HepG2 (cell line): ENCODE results near the gene OR7G2. TPM values are rescaled to one million over a fixed set of nuclear protein-coding genes. Genes with fewer than 3 reads are reported as not detected.

Experiments
- ATAC-seq: fragments of 200-7000 bp; cut with Tn5 transposase; 3 replicates; pipeline ENCODE4 v1.9.1; 2020; ENCODE audit warnings: mild to moderate bottlenecking, moderate library complexity
- BruUV-seq: library from RNA; stranded (reverse); fragments of 400-500 nt; replicated peaks from 2 replicates; lab custom pipeline; 2021; lab: Mats Ljungman, UMichigan
- CTCF ChIA-PET: fragments of 300-600 bp; formaldehyde crosslinking; extraction: SDS; loops from one replicate; lab custom pipeline; 2021; ENCODE audit warnings: low total read pairs, inconsistent platforms, low intra/inter-chr PET ratio; lab: Yijun Ruan, JAX
- POLR2A ChIA-PET: fragments of 350-600 bp; sonication (Branson Sonifier 250); formaldehyde crosslinking; loops from one replicate; lab custom pipeline; 2020; ENCODE audit warnings: antibody characterized with exemption, inconsistent platforms; lab: Yijun Ruan, JAX
- DNase-seq: peaks from one replicate; pipeline ENCODE4 v3.0.0-alpha.2; 2015; ENCODE audit warnings: low spot score
- FAIRE-seq: peaks from 3 replicates; lab custom pipeline; 2011; peaks lifted over from hg19 to GRCh38; lab: Jason Lieb, UNC
- H2AFZ ChIP-seq: one replicate; pipeline ENCODE4 v1.6.1; 2011; ENCODE audit warnings: low read length, inconsistent platforms
- H3K27ac ChIP-seq: fragments of 300-600 bp; 3 replicates; pipeline ENCODE4 v1.8.0; 2011; ENCODE audit warnings: mixed run types, mild to moderate bottlenecking, mixed read lengths, low read length, inconsistent platforms; ENCODE audit not compliant: insufficient read depth; ENCODE audit errors: extremely low read length
- H3K27me3 ChIP-seq, 2 experiments: fragments of 200-600 bp in 1 of 2; 2 replicates in 1 of 2; 3 replicates in 1 of 2; pipeline versions ENCODE4 v1.6.0 to v1.8.0; 2011; ENCODE audit warnings: low read length in 2 of 2, mild to moderate bottlenecking in 2 of 2, moderate library complexity in 2 of 2, inconsistent platforms in 1 of 2; ENCODE audit not compliant: insufficient read depth in 2 of 2, control insufficient read depth in 1 of 2
- H3K36me3 ChIP-seq, 2 experiments: fragments of 200-600 bp in 1 of 2; replicated peaks in 1 of 2; 2 replicates in 1 of 2; 3 replicates in 1 of 2; pipeline versions ENCODE4 v1.5.1 to v1.8.0; 2011; ENCODE audit warnings: low read length in 2 of 2, inconsistent platforms in 1 of 2; ENCODE audit not compliant: insufficient read depth in 2 of 2, control insufficient read depth in 1 of 2
- H3K4me1 ChIP-seq: 2 replicates; pipeline ENCODE4 v1.5.1; 2012; ENCODE audit warnings: low read length, inconsistent platforms; ENCODE audit not compliant: insufficient read depth
- H3K4me2 ChIP-seq: 2 replicates; pipeline ENCODE4 v1.6.0; 2011; ENCODE audit warnings: low read depth, low read length, inconsistent platforms
- H3K4me3 ChIP-seq, 3 experiments: fragments of 200-600 bp in 1 of 3; sonication (generic), shearing (Covaris generic) in 1 of 3; replicated peaks in 1 of 3; 2 replicates each; pipeline ENCODE4 v1.5.1; 2011 to 2016; ENCODE audit warnings: low read length in 3 of 3, inconsistent platforms in 2 of 3, low read depth in 2 of 3, mild to moderate bottlenecking in 2 of 3, control low read depth in 1 of 3, mixed read lengths in 1 of 3; ENCODE audit not compliant: insufficient read depth in 1 of 3
- H3K79me2 ChIP-seq: one replicate; pipeline ENCODE4 v1.6.1; 2011; ENCODE audit warnings: low read length, inconsistent platforms; ENCODE audit not compliant: insufficient read depth
- H3K9ac ChIP-seq: 2 replicates; pipeline ENCODE4 v1.6.0; 2011; ENCODE audit warnings: mild to moderate bottlenecking, low read depth, low read length, inconsistent platforms; ENCODE audit not compliant: insufficient read depth
- H3K9me3 ChIP-seq: 2 replicates; pipeline ENCODE4 v1.5.1; 2012; ENCODE audit warnings: mild to moderate bottlenecking, low read length
- H4K20me1 ChIP-seq: 2 replicates; pipeline ENCODE4 v1.6.0; 2011; ENCODE audit warnings: inconsistent platforms, mild to moderate bottlenecking, low read length, moderate library complexity; ENCODE audit not compliant: insufficient read depth
- CENPT ChIP-seq: sonication (generic); formaldehyde crosslinking; IDR thresholded peaks from 2 replicates; pipeline ENCODE4 v1.8.0; 2022; ENCODE audit warnings: low read depth, mild to moderate bottlenecking, moderate library complexity, missing genetic modification reagents
- DNMT1 ChIP-seq: sonication (generic); formaldehyde crosslinking; IDR thresholded peaks from 2 replicates; pipeline ENCODE4 v1.5.1; 2020; ENCODE audit warnings: mild to moderate bottlenecking, missing genetic modification reagents
- GZF1 ChIP-seq: sonication (generic); formaldehyde crosslinking; IDR thresholded peaks from 2 replicates; pipeline ENCODE4 v1.5.1; 2020; ENCODE audit warnings: mild to moderate bottlenecking, missing genetic modification reagents
- MAFK ChIP-seq, 2 experiments: IDR thresholded peaks in 1 of 2; conservative IDR thresholded peaks in 1 of 2; 2 replicates each; pipeline ENCODE4 v1.6.1; 2011; ENCODE audit warnings: improper control_type of control experiment in 2 of 2, low read length in 2 of 2
- MBD4 ChIP-seq: IDR thresholded peaks from 2 replicates; pipeline ENCODE4 v1.6.1; 2012; ENCODE audit warnings: low read length, inconsistent platforms, borderline replicate concordance
- MTA3 ChIP-seq: sonication (generic); formaldehyde crosslinking; IDR thresholded peaks from 2 replicates; pipeline ENCODE4 v1.4.0; 2020; ENCODE audit warnings: missing genetic modification reagents
- REXO4 ChIP-seq: sonication (generic); formaldehyde crosslinking; IDR thresholded peaks from 2 replicates; pipeline ENCODE4 v1.8.0; 2022; ENCODE audit warnings: missing genetic modification reagents, mild to moderate bottlenecking, borderline replicate concordance
- SRSF1 ChIP-seq: fragments of 200-400 bp; formaldehyde crosslinking; optimal IDR thresholded peaks from 2 replicates; pipeline ENCODE3; 2017; ENCODE audit warnings: mild to moderate bottlenecking, low read depth, low read length, moderate library complexity
- THAP11 ChIP-seq: IDR thresholded peaks from 2 replicates; pipeline ENCODE4 v1.6.1; 2016; ENCODE audit warnings: missing biosample characterization, missing genetic modification reagents
- WGBS: methylation state at CpG from one replicate; pipeline ENCODE4 v1.1.6; 2017; ENCODE audit warnings: low lambda C conversion rate; 5-methylcytosine and 5-hydroxymethylcytosine counted together
- in situ Hi-C: cut with HindIII; loops from 2 replicates; pipeline ENCODE4 v1.10.0; 2017; ENCODE audit warnings: low pct_unique_long_range_greater_than_20kb; ENCODE audit not compliant: extremely low pct_ligation_motif_present
- intact Hi-C: fragments of 100-400 bp; cut with micrococcal nuclease; formaldehyde crosslinking; loops from one replicate; pipeline ENCODE4 v1.10.0; 2022; ENCODE audit not compliant: unreplicated experiment
- polyA plus RNA-seq, 8 experiments: library from polyadenylated mRNA; depleted of rRNA in 3 of 8; stranded (reverse) in 7 of 8; unstranded in 1 of 8; fragments of >200 nt; fragmentation: Illumina TruSeq in 4 of 8; extraction: Trizol in 4 of 8; gene quantifications; 2 replicates each; pipeline versions ENCODE4 v1.2.1 to v1.2.3, GENCODE V29; 2011 to 2016; ENCODE audit warnings: low read depth in 4 of 8, missing spikeins in 1 of 8, mixed read lengths in 1 of 8; ENCODE audit not compliant: insufficient read depth in 1 of 8
- total RNA-seq, 5 experiments: library from RNA; depleted of rRNA; stranded (reverse); fragments of >200 nt; fragmentation: Illumina TruSeq; extraction: Trizol; gene quantifications; 2 replicates each; pipeline ENCODE4 v1.2.3, GENCODE V29; 2016; ENCODE audit warnings: low read depth in 1 of 5
- TF ChIP-seq, protein P1 (sequence below): sonication (generic); formaldehyde crosslinking; IDR thresholded peaks from 2 replicates; pipeline ENCODE4 v1.4.0; 2020; ENCODE audit warnings: missing genetic modification reagents
- TF ChIP-seq, protein P2 (sequence below): sonication (generic); formaldehyde crosslinking; IDR thresholded peaks from 2 replicates; pipeline ENCODE4 v1.4.0; 2020; ENCODE audit warnings: mild to moderate bottlenecking, missing genetic modification reagents
- TF ChIP-seq, protein P3 (sequence below): sonication (generic); formaldehyde crosslinking; IDR thresholded peaks from 2 replicates; pipeline ENCODE4 v1.5.1; 2020; ENCODE audit warnings: mild to moderate bottlenecking, missing genetic modification reagents
- TF ChIP-seq, protein P4 (sequence below): sonication (generic); formaldehyde crosslinking; IDR thresholded peaks from 2 replicates; pipeline ENCODE4 v1.4.0; 2020; ENCODE audit warnings: missing genetic modification reagents

The OR7G2 gene
- total and polyA plus RNA-seq, 2 of the 13 experiments (the other 11 are each of a cell fraction or from before 2014, with no cell fraction given), result not detected

DNA sequence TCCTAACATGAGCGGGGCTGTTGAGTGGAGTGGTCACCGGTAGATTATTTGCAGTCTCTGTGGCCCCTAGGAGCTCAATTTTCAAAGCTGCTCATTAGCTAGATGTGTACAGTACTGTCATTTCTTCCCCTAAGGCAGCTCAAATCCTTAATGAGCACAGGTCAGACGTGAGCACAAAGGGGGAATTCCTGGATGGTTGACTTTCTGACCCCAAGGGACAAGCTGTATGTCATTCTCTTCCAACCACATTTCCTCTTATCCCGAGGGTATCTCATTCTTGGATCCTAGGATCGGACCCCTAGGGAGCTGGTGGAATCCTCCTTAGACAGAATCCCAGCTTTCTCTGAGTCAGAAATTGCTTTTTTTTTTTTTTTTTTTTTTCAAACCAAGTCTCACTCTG, 25.1 kb upstream of the OR7G2 start (continued):
- TF ChIP-seq REXO4 (CRISPR knock-in tag), result no peak

DNA sequence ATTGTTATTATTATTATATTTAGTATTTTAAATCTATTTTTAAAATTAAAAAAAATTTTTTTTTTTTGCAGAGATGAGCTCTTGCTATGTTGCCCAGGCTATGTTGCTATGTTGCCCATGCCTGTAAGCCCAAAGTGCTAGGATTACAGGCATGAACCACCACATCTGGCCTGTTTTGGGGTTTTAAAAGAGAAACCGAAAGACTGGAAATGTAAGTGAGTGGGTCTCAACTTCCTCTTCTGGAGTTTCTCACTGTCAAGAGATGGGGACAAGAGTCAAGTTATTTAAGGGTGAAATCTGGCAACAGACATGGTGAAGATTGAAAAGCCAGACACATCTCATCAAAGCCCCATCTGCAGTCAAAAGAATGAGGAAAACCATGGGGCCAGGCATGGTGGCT, 23.7 kb upstream of the OR7G2 start:
- no peak for FAIRE-seq
- Histone ChIP-seq H3K4me3 (no peak overlapping the region), H3K79me2 (no peaks in the 10 kb centered on the region), H3K9me3 (no peaks in the 10 kb centered on the region), H3K36me3 (no peaks in the 10 kb centered on the region), H3K4me1 (no peaks in the 10 kb centered on the region), H3K9ac (no peak overlapping the region), H2AFZ (no peak overlapping the region), H3K27ac (no peak overlapping the region), H3K4me2 (no peak overlapping the region), H4K20me1 (no peaks in the 10 kb centered on the region), H3K27me3 (peaks cover 0 to 2% of the 10 kb centered on the region in 2 experiments; a peak in 2 of 5 replicates)
- 89% methylated on average over 1 of the region's 1 CpG for WGBS
- BruUV-seq, result no TSS peak
- in situ Hi-C loops, result loop anchor here (25.0 kb wide), 1 partner anchor 656 kb away; no protein-coding TSS in a partner anchor
- no peak for ATAC-seq
- ChIA-PET POLR2A (no interaction called here), CTCF (no interaction called here)
- intact Hi-C loops, result loop anchor here (10.0 kb wide), 2 partner anchors 304 to 454 kb away; partner anchors contain the start of genes ZNF121 and ZNF266
- DNase-seq, result no peak
- no peak for TF ChIP-seq GZF1 (CRISPR knock-in tag)
- no peak for TF ChIP-seq MBD4
- TF ChIP-seq, protein P1, sequence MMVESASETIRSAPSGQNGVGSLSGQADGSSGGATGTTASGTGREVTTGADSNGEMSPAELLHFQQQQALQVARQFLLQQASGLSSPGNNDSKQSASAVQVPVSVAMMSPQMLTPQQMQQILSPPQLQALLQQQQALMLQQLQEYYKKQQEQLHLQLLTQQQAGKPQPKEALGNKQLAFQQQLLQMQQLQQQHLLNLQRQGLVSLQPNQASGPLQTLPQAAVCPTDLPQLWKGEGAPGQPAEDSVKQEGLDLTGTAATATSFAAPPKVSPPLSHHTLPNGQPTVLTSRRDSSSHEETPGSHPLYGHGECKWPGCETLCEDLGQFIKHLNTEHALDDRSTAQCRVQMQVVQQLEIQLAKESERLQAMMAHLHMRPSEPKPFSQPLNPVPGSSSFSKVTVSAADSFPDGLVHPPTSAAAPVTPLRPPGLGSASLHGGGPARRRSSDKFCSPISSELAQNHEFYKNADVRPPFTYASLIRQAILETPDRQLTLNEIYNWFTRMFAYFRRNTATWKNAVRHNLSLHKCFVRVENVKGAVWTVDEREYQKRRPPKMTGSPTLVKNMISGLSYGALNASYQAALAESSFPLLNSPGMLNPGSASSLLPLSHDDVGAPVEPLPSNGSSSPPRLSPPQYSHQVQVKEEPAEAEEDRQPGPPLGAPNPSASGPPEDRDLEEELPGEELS (CRISPR knock-in tag), result no peak
- TF ChIP-seq DNMT1 (CRISPR knock-in tag), result no peak
- no peak for TF ChIP-seq CENPT (CRISPR knock-in tag)
- TF ChIP-seq SRSF1, result no peak
- TF ChIP-seq, protein P2, sequence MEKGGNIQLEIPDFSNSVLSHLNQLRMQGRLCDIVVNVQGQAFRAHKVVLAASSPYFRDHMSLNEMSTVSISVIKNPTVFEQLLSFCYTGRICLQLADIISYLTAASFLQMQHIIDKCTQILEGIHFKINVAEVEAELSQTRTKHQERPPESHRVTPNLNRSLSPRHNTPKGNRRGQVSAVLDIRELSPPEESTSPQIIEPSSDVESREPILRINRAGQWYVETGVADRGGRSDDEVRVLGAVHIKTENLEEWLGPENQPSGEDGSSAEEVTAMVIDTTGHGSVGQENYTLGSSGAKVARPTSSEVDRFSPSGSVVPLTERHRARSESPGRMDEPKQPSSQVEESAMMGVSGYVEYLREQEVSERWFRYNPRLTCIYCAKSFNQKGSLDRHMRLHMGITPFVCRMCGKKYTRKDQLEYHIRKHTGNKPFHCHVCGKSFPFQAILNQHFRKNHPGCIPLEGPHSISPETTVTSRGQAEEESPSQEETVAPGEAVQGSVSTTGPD (CRISPR knock-in tag), result no peak
- TF ChIP-seq, protein P3, sequence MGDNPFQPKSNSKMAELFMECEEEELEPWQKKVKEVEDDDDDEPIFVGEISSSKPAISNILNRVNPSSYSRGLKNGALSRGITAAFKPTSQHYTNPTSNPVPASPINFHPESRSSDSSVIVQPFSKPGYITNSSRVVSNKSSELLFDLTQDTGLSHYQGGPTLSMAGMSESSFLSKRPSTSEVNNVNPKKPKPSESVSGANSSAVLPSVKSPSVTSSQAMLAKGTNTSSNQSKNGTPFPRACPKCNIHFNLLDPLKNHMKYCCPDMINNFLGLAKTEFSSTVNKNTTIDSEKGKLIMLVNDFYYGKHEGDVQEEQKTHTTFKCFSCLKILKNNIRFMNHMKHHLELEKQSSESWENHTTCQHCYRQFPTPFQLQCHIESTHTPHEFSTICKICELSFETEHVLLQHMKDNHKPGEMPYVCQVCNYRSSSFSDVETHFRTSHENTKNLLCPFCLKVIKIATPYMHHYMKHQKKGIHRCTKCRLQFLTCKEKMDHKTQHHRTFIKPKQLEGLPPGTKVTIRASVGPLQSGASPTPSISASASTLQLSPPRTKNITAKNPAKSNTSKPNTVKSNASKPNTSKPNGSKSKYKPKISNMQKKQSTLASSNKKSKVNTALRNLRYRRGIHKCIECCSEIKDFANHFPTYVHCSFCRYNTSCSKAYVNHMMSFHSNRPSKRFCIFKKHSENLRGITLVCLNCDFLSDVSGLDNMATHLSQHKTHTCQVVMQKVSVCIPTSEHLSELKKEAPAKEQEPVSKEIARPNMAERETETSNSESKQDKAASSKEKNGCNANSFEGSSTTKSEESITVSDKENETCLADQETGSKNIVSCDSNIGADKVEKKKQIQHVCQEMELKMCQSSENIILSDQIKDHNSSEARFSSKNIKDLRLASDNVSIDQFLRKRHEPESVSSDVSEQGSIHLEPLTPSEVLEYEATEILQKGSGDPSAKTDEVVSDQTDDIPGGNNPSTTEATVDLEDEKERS, result no peak
- TF ChIP-seq MTA3 (CRISPR knock-in tag), result no peak
- TF ChIP-seq MAFK (conservative IDR thresholded peaks at IDR 0.05 in 1 of 2, IDR thresholded peaks at IDR 0.05 in 1 of 2; ENCODE audit: low read length in 2 of 2), result no peak
- TF ChIP-seq THAP11 (CRISPR knock-in tag), result no peak
- TF ChIP-seq, protein P4, sequence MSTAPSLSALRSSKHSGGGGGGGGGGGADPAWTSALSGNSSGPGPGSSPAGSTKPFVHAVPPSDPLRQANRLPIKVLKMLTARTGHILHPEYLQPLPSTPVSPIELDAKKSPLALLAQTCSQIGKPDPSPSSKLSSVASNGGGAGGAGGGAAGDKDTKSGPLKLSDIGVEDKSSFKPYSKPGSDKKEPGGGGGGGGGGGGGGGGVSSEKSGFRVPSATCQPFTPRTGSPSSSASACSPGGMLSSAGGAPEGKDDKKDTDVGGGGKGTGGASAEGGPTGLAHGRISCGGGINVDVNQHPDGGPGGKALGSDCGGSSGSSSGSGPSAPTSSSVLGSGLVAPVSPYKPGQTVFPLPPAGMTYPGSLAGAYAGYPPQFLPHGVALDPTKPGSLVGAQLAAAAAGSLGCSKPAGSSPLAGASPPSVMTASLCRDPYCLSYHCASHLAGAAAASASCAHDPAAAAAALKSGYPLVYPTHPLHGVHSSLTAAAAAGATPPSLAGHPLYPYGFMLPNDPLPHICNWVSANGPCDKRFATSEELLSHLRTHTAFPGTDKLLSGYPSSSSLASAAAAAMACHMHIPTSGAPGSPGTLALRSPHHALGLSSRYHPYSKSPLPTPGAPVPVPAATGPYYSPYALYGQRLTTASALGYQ (CRISPR knock-in tag), result no peak
